ENCODE measurements around the gene FRMD5. TPM values are rescaled to one million over a fixed set of nuclear protein-coding genes. Genes with fewer than 3 reads are reported as not detected.

Gene FRMD5
- polyA plus RNA-seq, 1 donor from 2014 or later: 25.8 TPM

DNA sequence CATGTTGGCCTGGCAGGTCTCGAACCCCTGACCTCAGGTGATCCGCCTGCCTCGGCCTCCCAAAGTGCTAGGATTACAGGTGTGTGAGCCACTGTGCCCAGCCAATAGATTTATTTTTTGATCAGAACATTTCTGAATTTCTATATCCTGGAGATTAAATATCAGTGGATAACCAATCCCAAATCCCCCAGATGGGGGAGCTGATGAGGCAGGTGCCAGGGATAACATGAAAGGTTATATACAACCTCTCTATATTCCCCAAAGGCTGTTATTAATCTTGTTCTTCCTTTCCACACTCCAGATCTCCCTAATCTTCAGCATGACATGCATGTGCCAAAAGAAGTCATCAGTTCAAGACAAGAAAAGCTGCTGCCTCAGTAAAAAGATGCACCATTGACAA, 256.0 kb downstream of the FRMD5 start:
- no peaks in the 10 kb centered on the region for H3K9me2 ChIP-seq (ENCODE audit: insufficient read depth, low read length)
- H3K27me3 ChIP-seq (ENCODE audit: insufficient read depth, low read depth, low read length): no peaks in the 10 kb centered on the region
- H3K4me3 ChIP-seq (ENCODE audit: low read length): no peak overlapping the region
- no peaks in the 10 kb centered on the region for H3K9me3 ChIP-seq (ENCODE audit: low read length)
- H3K4me2 ChIP-seq (ENCODE audit: low read length): no peak overlapping the region
- H4K20me1 ChIP-seq (ENCODE audit: insufficient read depth): no peaks in the 10 kb centered on the region
- H3F3A ChIP-seq (ENCODE audit: insufficient read depth, low read length, poor library complexity, severe bottlenecking): no peaks in the 10 kb centered on the region
- no peaks in the 10 kb centered on the region for H3K79me2 ChIP-seq (replicated peaks; ENCODE audit: insufficient read depth, low read length)
- no peak overlapping the region for H2AFZ ChIP-seq (ENCODE audit: low read depth, low read length)
- H3K36me3 ChIP-seq (ENCODE audit: insufficient read depth, low read length): no peaks in the 10 kb centered on the region
- peak; percentile 51 for TF ChIP-seq SMC3 (conservative IDR thresholded peaks at IDR 0.05; ENCODE audit: poor library complexity)
- no peak for TF ChIP-seq EZH2 (IDR thresholded peaks at IDR 0.05; ENCODE audit: borderline replicate concordance, insufficient read depth, low read length, poor library complexity, severe bottlenecking)
- TF ChIP-seq CTCF (IDR thresholded peaks at IDR 0.05; ENCODE audit: poor library complexity, severe bottlenecking): peak; percentile 49
- peak; percentile 41 for TF ChIP-seq RAD21 (conservative IDR thresholded peaks at IDR 0.05)
- no peak overlapping the region for H3K9ac ChIP-seq (ENCODE audit: low read length)
- no peak overlapping the region for H3K27ac ChIP-seq (ENCODE audit: low read length)

GRCh38 chr15:43934480-43934879, 260.6 kb downstream of the FRMD5 start:
- H2AFZ ChIP-seq (ENCODE audit: low read depth, low read length): no peak overlapping the region
- TF ChIP-seq TAF1 (IDR thresholded peaks at IDR 0.05; ENCODE audit: low read depth) (no peak), MXI1 (conservative IDR thresholded peaks at IDR 0.05; ENCODE audit: poor library complexity, severe bottlenecking) (no peak), EP300 (conservative IDR thresholded peaks at IDR 0.05; ENCODE audit: poor library complexity, severe bottlenecking) (no peak), POLR2AphosphoS5 (IDR thresholded peaks at IDR 0.05) (no peak)
- TF ChIP-seq, protein P1, sequence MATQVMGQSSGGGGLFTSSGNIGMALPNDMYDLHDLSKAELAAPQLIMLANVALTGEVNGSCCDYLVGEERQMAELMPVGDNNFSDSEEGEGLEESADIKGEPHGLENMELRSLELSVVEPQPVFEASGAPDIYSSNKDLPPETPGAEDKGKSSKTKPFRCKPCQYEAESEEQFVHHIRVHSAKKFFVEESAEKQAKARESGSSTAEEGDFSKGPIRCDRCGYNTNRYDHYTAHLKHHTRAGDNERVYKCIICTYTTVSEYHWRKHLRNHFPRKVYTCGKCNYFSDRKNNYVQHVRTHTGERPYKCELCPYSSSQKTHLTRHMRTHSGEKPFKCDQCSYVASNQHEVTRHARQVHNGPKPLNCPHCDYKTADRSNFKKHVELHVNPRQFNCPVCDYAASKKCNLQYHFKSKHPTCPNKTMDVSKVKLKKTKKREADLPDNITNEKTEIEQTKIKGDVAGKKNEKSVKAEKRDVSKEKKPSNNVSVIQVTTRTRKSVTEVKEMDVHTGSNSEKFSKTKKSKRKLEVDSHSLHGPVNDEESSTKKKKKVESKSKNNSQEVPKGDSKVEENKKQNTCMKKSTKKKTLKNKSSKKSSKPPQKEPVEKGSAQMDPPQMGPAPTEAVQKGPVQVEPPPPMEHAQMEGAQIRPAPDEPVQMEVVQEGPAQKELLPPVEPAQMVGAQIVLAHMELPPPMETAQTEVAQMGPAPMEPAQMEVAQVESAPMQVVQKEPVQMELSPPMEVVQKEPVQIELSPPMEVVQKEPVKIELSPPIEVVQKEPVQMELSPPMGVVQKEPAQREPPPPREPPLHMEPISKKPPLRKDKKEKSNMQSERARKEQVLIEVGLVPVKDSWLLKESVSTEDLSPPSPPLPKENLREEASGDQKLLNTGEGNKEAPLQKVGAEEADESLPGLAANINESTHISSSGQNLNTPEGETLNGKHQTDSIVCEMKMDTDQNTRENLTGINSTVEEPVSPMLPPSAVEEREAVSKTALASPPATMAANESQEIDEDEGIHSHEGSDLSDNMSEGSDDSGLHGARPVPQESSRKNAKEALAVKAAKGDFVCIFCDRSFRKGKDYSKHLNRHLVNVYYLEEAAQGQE (IDR thresholded peaks at IDR 0.05; ENCODE audit: borderline replicate concordance): no peak
- no peaks in the 10 kb centered on the region for H3K9me2 ChIP-seq (ENCODE audit: insufficient read depth, low read length)
- H3K9me3 ChIP-seq (ENCODE audit: low read length): no peaks in the 10 kb centered on the region
- no peak overlapping the region for H3K4me2 ChIP-seq (ENCODE audit: low read length)
- no peaks in the 10 kb centered on the region for H3F3A ChIP-seq (ENCODE audit: insufficient read depth, low read length, poor library complexity, severe bottlenecking)
- H4K20me1 ChIP-seq (ENCODE audit: insufficient read depth): no peaks in the 10 kb centered on the region
- no peaks in the 10 kb centered on the region for H3K27me3 ChIP-seq (ENCODE audit: insufficient read depth, low read depth, low read length)
- no peak overlapping the region for H3K27ac ChIP-seq (ENCODE audit: low read length)
- no peaks in the 10 kb centered on the region for H3K79me2 ChIP-seq (replicated peaks; ENCODE audit: insufficient read depth, low read length)
- no peak overlapping the region for H3K4me3 ChIP-seq (ENCODE audit: low read length)
- H3K36me3 ChIP-seq (ENCODE audit: insufficient read depth, low read length): no peaks in the 10 kb centered on the region
- H3K9ac ChIP-seq (ENCODE audit: low read length): no peak overlapping the region

GRCh38 chr15:43932907-43933306, 262.2 kb downstream of the FRMD5 start:
- H3K9me3 ChIP-seq (ENCODE audit: low read length): no peaks in the 10 kb centered on the region
- no peak overlapping the region for H3K4me2 ChIP-seq (ENCODE audit: low read length)
- no peaks in the 10 kb centered on the region for H3K79me2 ChIP-seq (replicated peaks; ENCODE audit: insufficient read depth, low read length)
- no peak for TF ChIP-seq RAD21 (conservative IDR thresholded peaks at IDR 0.05)
- no peak for TF ChIP-seq EP300 (conservative IDR thresholded peaks at IDR 0.05; ENCODE audit: poor library complexity, severe bottlenecking)
- TF ChIP-seq, protein P1 (IDR thresholded peaks at IDR 0.05; ENCODE audit: borderline replicate concordance): no peak
- TF ChIP-seq SMC3 (conservative IDR thresholded peaks at IDR 0.05; ENCODE audit: poor library complexity): no peak
- no peak for TF ChIP-seq EZH2 (IDR thresholded peaks at IDR 0.05; ENCODE audit: borderline replicate concordance, insufficient read depth, low read length, poor library complexity, severe bottlenecking)
- no peak for TF ChIP-seq POLR2AphosphoS5 (IDR thresholded peaks at IDR 0.05)
- TF ChIP-seq TAF1 (IDR thresholded peaks at IDR 0.05; ENCODE audit: low read depth): no peak
- TF ChIP-seq MXI1 (conservative IDR thresholded peaks at IDR 0.05; ENCODE audit: poor library complexity, severe bottlenecking): no peak
- TF ChIP-seq CTCF (IDR thresholded peaks at IDR 0.05; ENCODE audit: poor library complexity, severe bottlenecking): no peak
- H3K36me3 ChIP-seq (ENCODE audit: insufficient read depth, low read length): no peaks in the 10 kb centered on the region
- no peak overlapping the region for H3K27ac ChIP-seq (ENCODE audit: low read length)
- H3K4me3 ChIP-seq (ENCODE audit: low read length): peak overlapping the region; percentile 17
- no peaks in the 10 kb centered on the region for H3K9me2 ChIP-seq (ENCODE audit: insufficient read depth, low read length)
- no peaks in the 10 kb centered on the region for H3K27me3 ChIP-seq (ENCODE audit: insufficient read depth, low read depth, low read length)
- no peaks in the 10 kb centered on the region for H3F3A ChIP-seq (ENCODE audit: insufficient read depth, low read length, poor library complexity, severe bottlenecking)
- H4K20me1 ChIP-seq (ENCODE audit: insufficient read depth): no peaks in the 10 kb centered on the region
- no peak overlapping the region for H3K9ac ChIP-seq (ENCODE audit: low read length)
- no peak overlapping the region for H2AFZ ChIP-seq (ENCODE audit: low read depth, low read length)

Measured in neural cell (in vitro differentiated cells).